MCF 10A (cell line): ENCODE data around the gene LARP4B. TPM values are rescaled to one million over a fixed set of nuclear protein-coding genes. Genes with fewer than 3 reads are reported as not detected.
A peak's percentile ranks its signal among the peaks of the same experiment; 100 is the strongest.

Experiments
- BruUV-seq: library from RNA; stranded (reverse); fragments of 400-500 nt; replicated peaks from 2 replicates; lab custom pipeline; 2021; lab: Mats Ljungman, UMichigan
- CTCF ChIA-PET: fragments of 300-600 bp; sonication (Branson Sonifier 250); formaldehyde crosslinking; extraction: SDS; loops from one replicate; lab custom pipeline; 2021; ENCODE audit warnings: antibody characterized with exemption, inconsistent platforms; lab: Yijun Ruan, JAX
- POLR2A ChIA-PET: fragments of 300-600, 350-650 bp; sonication (Branson Sonifier 250); formaldehyde crosslinking; extraction: SDS; loops from one replicate; lab custom pipeline; 2020; ENCODE audit warnings: antibody characterized with exemption, inconsistent platforms; lab: Yijun Ruan, JAX
- DNase-seq: peaks from one replicate; pipeline ENCODE4 v3.0.0-alpha.2; 2018; ENCODE audit not compliant: unreplicated experiment
- H3K27ac Mint-ChIP-seq: one replicate; pipeline ENCODE4 v1.8.0; 2022; ENCODE audit warnings: mild to moderate bottlenecking, low read depth, mixed read lengths; ENCODE audit not compliant: unreplicated experiment
- H3K27me3 Mint-ChIP-seq: one replicate; pipeline ENCODE4 v1.8.0; 2022; ENCODE audit warnings: mixed read lengths; ENCODE audit not compliant: insufficient read depth, unreplicated experiment
- H3K36me3 Mint-ChIP-seq: one replicate; pipeline ENCODE4 v1.8.0; 2022; ENCODE audit warnings: mild to moderate bottlenecking, moderate library complexity, mixed read lengths; ENCODE audit not compliant: insufficient read depth, unreplicated experiment
- H3K4me1 Mint-ChIP-seq: one replicate; pipeline ENCODE4 v1.8.0; 2022; ENCODE audit warnings: mixed read lengths; ENCODE audit not compliant: insufficient read depth, unreplicated experiment
- H3K4me3 Mint-ChIP-seq: one replicate; pipeline ENCODE4 v1.8.0; 2022; ENCODE audit warnings: mild to moderate bottlenecking, moderate library complexity, mixed read lengths; ENCODE audit not compliant: unreplicated experiment
- H3K9me3 Mint-ChIP-seq: one replicate; pipeline ENCODE4 v1.8.0; 2022; ENCODE audit warnings: mixed read lengths; ENCODE audit not compliant: unreplicated experiment
- CTCF ChIP-seq: fragments of 200-600 bp; IDR thresholded peaks from one replicate; pipeline ENCODE4 v1.8.0; 2022; ENCODE audit warnings: antibody characterized with exemption, mild to moderate bottlenecking; ENCODE audit not compliant: unreplicated experiment
- intact Hi-C: fragments of 100-400 bp; cut with micrococcal nuclease; formaldehyde crosslinking; loops from 2 replicates; pipeline ENCODE4 v1.14.1; 2022
- total RNA-seq: library from RNA; stranded (reverse); gene quantifications from 2 replicates; pipeline ENCODE4 v1.2.3, GENCODE V29; 2022

The LARP4B gene
- total RNA-seq, 1 experiment from 2014 or later = 131 TPM

GRCh38 chr10:917416-917720 is 14.1 kb downstream of the LARP4B start:
- CTCF ChIA-PET = no interaction called here
- no TSS peak for BruUV-seq
- peaks cover 15% of the 10 kb centered on the region for H3K4me1 Mint-ChIP-seq
- POLR2A ChIA-PET = interaction anchor here (0.6 kb wide), 1 partner anchor 12 kb away, joined by 3 read pairs; no protein-coding TSS in a partner anchor
- DNase-seq = no peak
- intact Hi-C loops = no loop called here
- no peak for TF ChIP-seq CTCF
- no peaks in the 10 kb centered on the region for H3K9me3 Mint-ChIP-seq
- H3K27me3 Mint-ChIP-seq = no peaks in the 10 kb centered on the region
- no peak overlapping the region for H3K4me3 Mint-ChIP-seq
- H3K27ac Mint-ChIP-seq = no peak overlapping the region
- peaks cover 18% of the 10 kb centered on the region for H3K36me3 Mint-ChIP-seq

- BruUV-seq = no TSS peak
- no peak overlapping the region for H3K4me3 Mint-ChIP-seq
Observed at GRCh38 chr10:916716-917415, 14.6 kb downstream of the LARP4B start.

GRCh38 chr10:909831-910230 is 21.7 kb downstream of the LARP4B start:
- H3K27me3 Mint-ChIP-seq = no peaks in the 10 kb centered on the region
- no peak for TF ChIP-seq CTCF
- no peak for DNase-seq
- H3K27ac Mint-ChIP-seq = peak overlapping the region; percentile 46
- intact Hi-C loops = no loop called here
- POLR2A ChIA-PET = interaction anchor here (0.5 kb wide), 1 partner anchor 13 kb away, joined by 3 read pairs; no protein-coding TSS in a partner anchor
- peaks cover 17% of the 10 kb centered on the region for H3K4me1 Mint-ChIP-seq
- BruUV-seq = no TSS peak
- no peaks in the 10 kb centered on the region for H3K9me3 Mint-ChIP-seq
- CTCF ChIA-PET = no interaction called here
- peaks cover 48% of the 10 kb centered on the region for H3K36me3 Mint-ChIP-seq
- H3K4me3 Mint-ChIP-seq = no peak overlapping the region

More at GRCh38 chr10:916716-917415, 14.6 kb downstream of the LARP4B start:
- peaks cover 20% of the 10 kb centered on the region for H3K36me3 Mint-ChIP-seq
- DNase-seq = no peak
- H3K9me3 Mint-ChIP-seq = no peaks in the 10 kb centered on the region
- POLR2A ChIA-PET = interaction anchor here (0.6 to 1.2 kb wide), 2 partner anchors 12 to 132 kb away, joined by 3 read pairs; partner anchors contain the start of gene IDI1
- intact Hi-C loops = no loop called here
- H3K27me3 Mint-ChIP-seq = no peaks in the 10 kb centered on the region
- H3K4me1 Mint-ChIP-seq = peaks cover 10% of the 10 kb centered on the region
- CTCF ChIA-PET = no interaction called here
- no peak overlapping the region for H3K27ac Mint-ChIP-seq
- TF ChIP-seq CTCF = no peak

- POLR2A ChIA-PET = interaction anchor here (0.6 to 2.4 kb wide), 3 partner anchors 12 to 152 kb away, joined by 3 to 11 read pairs (median 5); partner anchors contain the start of gene IDI1
- TF ChIP-seq CTCF = no peak
- intact Hi-C loops = no loop called here
- Mint-ChIP-seq H3K27me3 (no peaks in the 10 kb centered on the region), H3K4me1 (peaks cover 17% of the 10 kb centered on the region), H3K27ac (no peak overlapping the region), H3K9me3 (no peaks in the 10 kb centered on the region), H3K36me3 (peaks cover 52% of the 10 kb centered on the region), H3K4me3 (no peak overlapping the region)
- CTCF ChIA-PET = no interaction called here
- BruUV-seq = no TSS peak
- no peak for DNase-seq
Observed at GRCh38 chr10:905972-906371, 25.5 kb downstream of the LARP4B start.
